Esophagus squamous epithelium (tissue), 4 donors: ENCODE measurements around the gene NUP188.

Experiments
- POLR2A ChIP-seq, 4 donors: fragments of 450-650 bp; IDR thresholded peaks; one replicate each; pipeline ENCODE4 v1.6.1; 2017; ENCODE audit warnings: antibody characterized with exemption in 4 of 4, mild to moderate bottlenecking in 4 of 4, moderate library complexity in 3 of 4
- TF ChIP-seq, protein P1 (sequence below), 6 experiments: fragments of 450-650 bp in 4 of 6; fragments of 200-600 bp in 2 of 6; sonication (generic) in 2 of 6; IDR thresholded peaks; one replicate each; pipeline ENCODE4 v1.5.1; 2016 to 2019; ENCODE audit warnings: antibody characterized with exemption in 6 of 6, mild to moderate bottlenecking in 4 of 6, moderate library complexity in 4 of 6

DNA sequence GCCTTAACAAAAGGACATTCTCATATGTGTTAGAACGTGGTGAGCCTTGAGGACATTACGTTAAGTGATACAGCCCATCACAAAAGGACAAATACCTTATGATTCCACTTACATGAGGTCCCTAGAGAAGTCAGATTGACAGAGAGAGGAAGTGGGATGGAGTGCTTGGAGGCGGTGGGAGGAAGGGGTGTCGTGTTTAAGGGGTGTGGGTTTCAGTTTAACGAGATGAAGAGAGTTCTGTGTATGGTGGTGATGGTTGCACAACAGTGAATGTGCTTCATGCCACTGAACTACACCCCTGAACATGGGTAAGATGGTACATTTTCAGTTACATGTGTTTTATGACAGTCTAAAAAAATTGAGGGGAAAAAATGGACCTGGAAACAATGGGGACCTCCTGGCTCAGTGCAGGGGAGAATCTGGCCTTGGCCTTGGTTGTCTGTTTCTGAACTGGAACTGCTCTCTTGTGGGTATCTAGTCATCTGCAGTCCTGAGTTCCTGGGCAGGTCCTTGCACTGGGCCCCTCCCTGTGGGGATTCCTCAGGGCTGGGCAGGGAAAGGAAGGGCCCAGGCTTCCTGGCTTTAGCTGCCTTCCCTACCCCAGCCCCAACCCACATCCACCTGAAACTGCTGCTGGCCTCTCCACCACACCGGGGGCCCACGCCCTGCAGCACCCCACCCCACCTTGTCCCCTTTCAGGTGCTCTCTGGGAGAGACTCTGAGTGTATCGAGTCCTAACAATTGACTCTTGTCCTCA lies 47.8 kb upstream of the NUP188 start:
- TF ChIP-seq, protein P1, sequence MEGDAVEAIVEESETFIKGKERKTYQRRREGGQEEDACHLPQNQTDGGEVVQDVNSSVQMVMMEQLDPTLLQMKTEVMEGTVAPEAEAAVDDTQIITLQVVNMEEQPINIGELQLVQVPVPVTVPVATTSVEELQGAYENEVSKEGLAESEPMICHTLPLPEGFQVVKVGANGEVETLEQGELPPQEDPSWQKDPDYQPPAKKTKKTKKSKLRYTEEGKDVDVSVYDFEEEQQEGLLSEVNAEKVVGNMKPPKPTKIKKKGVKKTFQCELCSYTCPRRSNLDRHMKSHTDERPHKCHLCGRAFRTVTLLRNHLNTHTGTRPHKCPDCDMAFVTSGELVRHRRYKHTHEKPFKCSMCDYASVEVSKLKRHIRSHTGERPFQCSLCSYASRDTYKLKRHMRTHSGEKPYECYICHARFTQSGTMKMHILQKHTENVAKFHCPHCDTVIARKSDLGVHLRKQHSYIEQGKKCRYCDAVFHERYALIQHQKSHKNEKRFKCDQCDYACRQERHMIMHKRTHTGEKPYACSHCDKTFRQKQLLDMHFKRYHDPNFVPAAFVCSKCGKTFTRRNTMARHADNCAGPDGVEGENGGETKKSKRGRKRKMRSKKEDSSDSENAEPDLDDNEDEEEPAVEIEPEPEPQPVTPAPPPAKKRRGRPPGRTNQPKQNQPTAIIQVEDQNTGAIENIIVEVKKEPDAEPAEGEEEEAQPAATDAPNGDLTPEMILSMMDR (IDR thresholded peaks at IDR 0.05): no peak
- TF ChIP-seq POLR2A (IDR thresholded peaks at IDR 0.05): peak in 1 of 4 donors; percentile 25
